HepG2 (cell line): ENCODE results near the gene STK4. TPM values are rescaled to one million over a fixed set of nuclear protein-coding genes. Genes with fewer than 3 reads are reported as not detected.

Source experiments
- CENPT ChIP-seq: sonication (generic); formaldehyde crosslinking; IDR thresholded peaks from 2 replicates; pipeline ENCODE4 v1.8.0; 2022; ENCODE audit warnings: low read depth, mild to moderate bottlenecking, moderate library complexity, missing genetic modification reagents
- GATAD2A ChIP-seq: IDR thresholded peaks from 2 replicates; pipeline ENCODE4 v1.6.1; 2016
- GLI4 ChIP-seq: sonication (generic); formaldehyde crosslinking; IDR thresholded peaks from 2 replicates; pipeline ENCODE4 v1.5.1; 2020; ENCODE audit warnings: missing genetic modification reagents, mild to moderate bottlenecking, moderate library complexity, borderline replicate concordance
- SALL2 ChIP-seq: sonication (generic); formaldehyde crosslinking; IDR thresholded peaks from 2 replicates; pipeline ENCODE4 v1.8.1; 2023; ENCODE audit warnings: mild to moderate bottlenecking, missing genetic modification reagents, inconsistent platforms
- SMAD1 ChIP-seq: sonication (generic); formaldehyde crosslinking; IDR thresholded peaks from 2 replicates; pipeline ENCODE4 v1.4.0; 2020; ENCODE audit warnings: missing genetic modification reagents, low read depth, mild to moderate bottlenecking, borderline replicate concordance
- TBP ChIP-seq: sonication (generic); formaldehyde crosslinking; IDR thresholded peaks from 2 replicates; pipeline ENCODE4 v1.5.0; 2020; ENCODE audit warnings: missing genetic modification reagents
- TBX3 ChIP-seq: fragments of 450-650 bp; IDR thresholded peaks from 2 replicates; pipeline ENCODE4 v1.6.1; 2017; ENCODE audit warnings: antibody characterized with exemption, mild to moderate bottlenecking, inconsistent platforms, borderline replicate concordance
- ZNF17 ChIP-seq: sonication (generic); formaldehyde crosslinking; IDR thresholded peaks from 2 replicates; pipeline ENCODE4 v1.5.0; 2020; ENCODE audit warnings: mild to moderate bottlenecking, missing genetic modification reagents
- ZNF3 ChIP-seq: IDR thresholded peaks from 2 replicates; pipeline ENCODE4 v1.7.0; 2017; ENCODE audit warnings: inconsistent platforms
- ZNF337 ChIP-seq: sonication (generic); formaldehyde crosslinking; IDR thresholded peaks from 2 replicates; pipeline ENCODE4 v1.5.1; 2020; ENCODE audit warnings: missing genetic modification reagents, low read depth, mild to moderate bottlenecking, borderline replicate concordance
- ZNF431 ChIP-seq: sonication (generic); formaldehyde crosslinking; IDR thresholded peaks from 2 replicates; pipeline ENCODE4 v1.9.0; 2022; ENCODE audit warnings: missing genetic modification reagents, low read depth, mild to moderate bottlenecking, borderline replicate concordance
- ZNF44 ChIP-seq: sonication (generic); formaldehyde crosslinking; IDR thresholded peaks from 2 replicates; pipeline ENCODE4 v1.5.1; 2020; ENCODE audit warnings: mild to moderate bottlenecking, missing genetic modification reagents
- ZNF460 ChIP-seq: sonication (generic); formaldehyde crosslinking; IDR thresholded peaks from 2 replicates; pipeline ENCODE4 v1.5.1; 2020; ENCODE audit warnings: missing genetic modification reagents, mild to moderate bottlenecking, borderline replicate concordance
- ZNF7 ChIP-seq: IDR thresholded peaks from 2 replicates; pipeline ENCODE4 v1.6.1; 2016; ENCODE audit warnings: missing biosample characterization, missing genetic modification reagents
- ZNF816 ChIP-seq: sonication (generic); formaldehyde crosslinking; IDR thresholded peaks from 2 replicates; pipeline ENCODE4 v1.8.0; 2022; ENCODE audit warnings: missing genetic modification reagents, mild to moderate bottlenecking, borderline replicate concordance
- polyA plus RNA-seq, 8 experiments: library from polyadenylated mRNA; depleted of rRNA in 3 of 8; stranded (reverse) in 7 of 8; unstranded in 1 of 8; fragments of >200 nt; fragmentation: Illumina TruSeq in 4 of 8; extraction: Trizol in 4 of 8; gene quantifications; 2 replicates each; pipeline versions ENCODE4 v1.2.1 to v1.2.3, GENCODE V29; 2011 to 2016; ENCODE audit warnings: low read depth in 4 of 8, missing spikeins in 1 of 8, mixed read lengths in 1 of 8; ENCODE audit not compliant: insufficient read depth in 1 of 8
- total RNA-seq, 5 experiments: library from RNA; depleted of rRNA; stranded (reverse); fragments of >200 nt; fragmentation: Illumina TruSeq; extraction: Trizol; gene quantifications; 2 replicates each; pipeline ENCODE4 v1.2.3, GENCODE V29; 2016; ENCODE audit warnings: low read depth in 1 of 5
- TF ChIP-seq, protein P1 (sequence below): fragments of 450-650 bp; IDR thresholded peaks from 2 replicates; pipeline ENCODE4 v1.6.1; 2016
- TF ChIP-seq, protein P2 (sequence below): sonication (generic); formaldehyde crosslinking; IDR thresholded peaks from 2 replicates; pipeline ENCODE4 v1.4.0; 2020; ENCODE audit warnings: missing genetic modification reagents
- TF ChIP-seq, protein P3 (sequence below): sonication (generic); formaldehyde crosslinking; IDR thresholded peaks from 2 replicates; pipeline ENCODE4 v1.5.1; 2020; ENCODE audit warnings: missing genetic modification reagents, mild to moderate bottlenecking, borderline replicate concordance
- TF ChIP-seq, protein P4 (sequence below): sonication (generic); formaldehyde crosslinking; IDR thresholded peaks from 2 replicates; pipeline ENCODE4 v1.5.1; 2020; ENCODE audit warnings: missing genetic modification reagents, mild to moderate bottlenecking, borderline replicate concordance
- TF ChIP-seq, protein P5 (sequence below): IDR thresholded peaks from 2 replicates; pipeline ENCODE4 v1.6.1; 2016; ENCODE audit warnings: mild to moderate bottlenecking

Gene STK4
- total and polyA plus RNA-seq, 2 of the 13 experiments (the other 11 are each of a cell fraction or from before 2014, with no cell fraction given) = 25.6 to 38.3 TPM

DNA sequence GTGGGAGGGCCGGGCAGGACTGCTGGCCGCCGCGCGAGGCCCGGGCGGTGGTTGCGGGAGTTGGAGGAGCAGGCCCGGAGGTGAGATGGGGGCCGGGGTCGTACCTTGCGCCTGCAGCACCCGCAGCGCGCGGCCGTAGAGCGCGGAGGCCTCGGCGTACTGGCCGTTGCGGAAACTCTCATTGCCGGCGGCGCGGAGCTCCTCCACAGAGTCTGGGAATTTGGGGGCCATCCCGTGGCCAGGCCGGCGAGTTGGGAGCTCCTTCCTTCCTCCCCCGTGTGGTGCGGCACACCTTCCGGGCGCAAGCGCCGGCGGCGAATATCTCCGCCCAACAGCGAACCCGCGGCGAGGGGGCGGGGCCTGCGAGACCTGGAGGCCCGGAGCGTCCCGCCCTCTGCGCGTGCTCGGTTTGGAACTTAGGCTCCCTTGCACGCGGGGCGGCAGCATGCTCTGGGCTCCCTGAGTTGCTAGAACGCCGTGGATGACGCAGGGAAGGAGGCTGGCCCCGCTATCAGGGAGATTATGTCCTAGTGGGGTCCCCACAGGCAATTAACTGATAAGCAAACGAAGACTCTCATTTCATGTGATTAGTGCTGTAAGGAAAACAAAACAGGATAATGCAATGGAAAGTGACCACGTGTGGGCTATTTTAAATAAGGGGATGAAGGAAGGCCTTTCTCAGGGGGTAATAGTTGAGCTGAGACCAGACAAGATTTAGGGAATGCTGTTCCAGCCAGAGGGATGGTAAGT lies 6.0 kb upstream of the STK4 start, which contains the start of gene TOMM34 (continued):
- TF ChIP-seq, protein P1, sequence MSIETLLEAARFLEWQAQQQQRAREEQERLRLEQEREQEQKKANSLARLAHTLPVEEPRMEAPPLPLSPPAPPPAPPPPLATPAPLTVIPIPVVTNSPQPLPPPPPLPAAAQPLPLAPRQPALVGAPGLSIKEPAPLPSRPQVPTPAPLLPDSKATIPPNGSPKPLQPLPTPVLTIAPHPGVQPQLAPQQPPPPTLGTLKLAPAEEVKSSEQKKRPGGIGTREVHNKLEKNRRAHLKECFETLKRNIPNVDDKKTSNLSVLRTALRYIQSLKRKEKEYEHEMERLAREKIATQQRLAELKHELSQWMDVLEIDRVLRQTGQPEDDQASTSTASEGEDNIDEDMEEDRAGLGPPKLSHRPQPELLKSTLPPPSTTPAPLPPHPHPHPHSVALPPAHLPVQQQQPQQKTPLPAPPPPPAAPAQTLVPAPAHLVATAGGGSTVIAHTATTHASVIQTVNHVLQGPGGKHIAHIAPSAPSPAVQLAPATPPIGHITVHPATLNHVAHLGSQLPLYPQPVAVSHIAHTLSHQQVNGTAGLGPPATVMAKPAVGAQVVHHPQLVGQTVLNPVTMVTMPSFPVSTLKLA = peak; percentile 59; the same call in 1 of the 2 replicates
- TF ChIP-seq ZNF3 (CRISPR knock-in tag) (peak; percentile 71; the same call in 1 of the 2 replicates), TBX3 (no peak), CENPT (CRISPR knock-in tag) (peak; percentile 85), ZNF337 (CRISPR knock-in tag) (peak; percentile 89; the same call in 1 of the 2 replicates), SMAD1 (CRISPR knock-in tag) (peak; percentile 90; the same call in 1 of the 2 replicates), ZNF17 (CRISPR knock-in tag) (peak; percentile 92; the same call in 1 of the 2 replicates), TBP (CRISPR knock-in tag) (peak; percentile 76; the same call in 1 of the 2 replicates), ZNF431 (CRISPR knock-in tag) (peak; percentile 71; the same call in 1 of the 2 replicates), ZNF460 (CRISPR knock-in tag) (no peak; the same call in 1 of the 2 replicates), GLI4 (peak; percentile 95; the same call in 1 of the 2 replicates), ZNF7 (CRISPR knock-in tag) (no peak), SALL2 (CRISPR knock-in tag) (peak; percentile 88; the same call in 1 of the 2 replicates), ZNF816 (CRISPR knock-in tag) (peak; percentile 98), ZNF44 (CRISPR knock-in tag) (peak; percentile 95), GATAD2A (CRISPR knock-in tag) (peak; percentile 71)
- TF ChIP-seq, protein P2, sequence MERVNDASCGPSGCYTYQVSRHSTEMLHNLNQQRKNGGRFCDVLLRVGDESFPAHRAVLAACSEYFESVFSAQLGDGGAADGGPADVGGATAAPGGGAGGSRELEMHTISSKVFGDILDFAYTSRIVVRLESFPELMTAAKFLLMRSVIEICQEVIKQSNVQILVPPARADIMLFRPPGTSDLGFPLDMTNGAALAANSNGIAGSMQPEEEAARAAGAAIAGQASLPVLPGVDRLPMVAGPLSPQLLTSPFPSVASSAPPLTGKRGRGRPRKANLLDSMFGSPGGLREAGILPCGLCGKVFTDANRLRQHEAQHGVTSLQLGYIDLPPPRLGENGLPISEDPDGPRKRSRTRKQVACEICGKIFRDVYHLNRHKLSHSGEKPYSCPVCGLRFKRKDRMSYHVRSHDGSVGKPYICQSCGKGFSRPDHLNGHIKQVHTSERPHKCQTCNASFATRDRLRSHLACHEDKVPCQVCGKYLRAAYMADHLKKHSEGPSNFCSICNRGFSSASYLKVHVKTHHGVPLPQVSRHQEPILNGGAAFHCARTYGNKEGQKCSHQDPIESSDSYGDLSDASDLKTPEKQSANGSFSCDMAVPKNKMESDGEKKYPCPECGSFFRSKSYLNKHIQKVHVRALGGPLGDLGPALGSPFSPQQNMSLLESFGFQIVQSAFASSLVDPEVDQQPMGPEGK = peak; percentile 83
- TF ChIP-seq, protein P3, sequence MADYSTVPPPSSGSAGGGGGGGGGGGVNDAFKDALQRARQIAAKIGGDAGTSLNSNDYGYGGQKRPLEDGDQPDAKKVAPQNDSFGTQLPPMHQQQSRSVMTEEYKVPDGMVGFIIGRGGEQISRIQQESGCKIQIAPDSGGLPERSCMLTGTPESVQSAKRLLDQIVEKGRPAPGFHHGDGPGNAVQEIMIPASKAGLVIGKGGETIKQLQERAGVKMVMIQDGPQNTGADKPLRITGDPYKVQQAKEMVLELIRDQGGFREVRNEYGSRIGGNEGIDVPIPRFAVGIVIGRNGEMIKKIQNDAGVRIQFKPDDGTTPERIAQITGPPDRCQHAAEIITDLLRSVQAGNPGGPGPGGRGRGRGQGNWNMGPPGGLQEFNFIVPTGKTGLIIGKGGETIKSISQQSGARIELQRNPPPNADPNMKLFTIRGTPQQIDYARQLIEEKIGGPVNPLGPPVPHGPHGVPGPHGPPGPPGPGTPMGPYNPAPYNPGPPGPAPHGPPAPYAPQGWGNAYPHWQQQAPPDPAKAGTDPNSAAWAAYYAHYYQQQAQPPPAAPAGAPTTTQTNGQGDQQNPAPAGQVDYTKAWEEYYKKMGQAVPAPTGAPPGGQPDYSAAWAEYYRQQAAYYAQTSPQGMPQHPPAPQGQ (CRISPR knock-in tag) = no peak; the same call in 1 of the 2 replicates
- TF ChIP-seq, protein P4, sequence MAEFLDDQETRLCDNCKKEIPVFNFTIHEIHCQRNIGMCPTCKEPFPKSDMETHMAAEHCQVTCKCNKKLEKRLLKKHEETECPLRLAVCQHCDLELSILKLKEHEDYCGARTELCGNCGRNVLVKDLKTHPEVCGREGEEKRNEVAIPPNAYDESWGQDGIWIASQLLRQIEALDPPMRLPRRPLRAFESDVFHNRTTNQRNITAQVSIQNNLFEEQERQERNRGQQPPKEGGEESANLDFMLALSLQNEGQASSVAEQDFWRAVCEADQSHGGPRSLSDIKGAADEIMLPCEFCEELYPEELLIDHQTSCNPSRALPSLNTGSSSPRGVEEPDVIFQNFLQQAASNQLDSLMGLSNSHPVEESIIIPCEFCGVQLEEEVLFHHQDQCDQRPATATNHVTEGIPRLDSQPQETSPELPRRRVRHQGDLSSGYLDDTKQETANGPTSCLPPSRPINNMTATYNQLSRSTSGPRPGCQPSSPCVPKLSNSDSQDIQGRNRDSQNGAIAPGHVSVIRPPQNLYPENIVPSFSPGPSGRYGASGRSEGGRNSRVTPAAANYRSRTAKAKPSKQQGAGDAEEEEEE (CRISPR knock-in tag) = peak; percentile 99; the same call in 1 of the 2 replicates
- TF ChIP-seq, protein P5, sequence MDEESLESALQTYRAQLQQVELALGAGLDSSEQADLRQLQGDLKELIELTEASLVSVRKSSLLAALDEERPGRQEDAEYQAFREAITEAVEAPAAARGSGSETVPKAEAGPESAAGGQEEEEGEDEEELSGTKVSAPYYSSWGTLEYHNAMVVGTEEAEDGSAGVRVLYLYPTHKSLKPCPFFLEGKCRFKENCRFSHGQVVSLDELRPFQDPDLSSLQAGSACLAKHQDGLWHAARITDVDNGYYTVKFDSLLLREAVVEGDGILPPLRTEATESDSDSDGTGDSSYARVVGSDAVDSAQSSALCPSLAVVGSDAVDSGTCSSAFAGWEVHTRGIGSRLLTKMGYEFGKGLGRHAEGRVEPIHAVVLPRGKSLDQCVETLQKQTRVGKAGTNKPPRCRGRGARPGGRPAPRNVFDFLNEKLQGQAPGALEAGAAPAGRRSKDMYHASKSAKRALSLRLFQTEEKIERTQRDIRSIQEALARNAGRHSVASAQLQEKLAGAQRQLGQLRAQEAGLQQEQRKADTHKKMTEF = peak; percentile 97
